ENCODE data around the gene AJAP1. TPM values are rescaled to one million over a fixed set of nuclear protein-coding genes. Genes with fewer than 3 reads are reported as not detected.
"Not testable (repeated sequence)": the region's sequence is repeated elsewhere in the genome, so short reads cannot be mapped to it uniquely, and the experiment has no call there.

AJAP1 gene
- total RNA-seq, 1 donor from 2014 or later: 0.46 TPM

- TF ChIP-seq CTCF (IDR thresholded peaks at IDR 0.05; ENCODE audit: unreplicated experiment): no peak
- Mint-ChIP-seq H3K9me3 (ENCODE audit: low read depth) (no peaks in the 10 kb centered on the region), H3K4me1 (ENCODE audit: low read depth) (peaks cover 3% of the 10 kb centered on the region), H3K36me3 (ENCODE audit: insufficient read depth) (no peaks in the 10 kb centered on the region), H3K4me3 (ENCODE audit: low read depth) (no peak overlapping the region), H3K27me3 (peaks cover 19% of the 10 kb centered on the region), H3K27ac (no peak overlapping the region)
- no peak for DNase-seq (ENCODE audit: low spot score, unreplicated experiment)
Observed at GRCh38 chr1:4617506-4617905, 36.9 kb upstream of the AJAP1 start.

- H3K27ac Mint-ChIP-seq; H3K36me3 Mint-ChIP-seq (ENCODE audit: insufficient read depth); H3K9me3 Mint-ChIP-seq (ENCODE audit: low read depth); H3K4me3 Mint-ChIP-seq (ENCODE audit: low read depth); DNase-seq (ENCODE audit: low spot score, unreplicated experiment); H3K4me1 Mint-ChIP-seq (ENCODE audit: low read depth): not testable (repeated sequence)
- H3K27me3 Mint-ChIP-seq: peaks cover 12% of the 10 kb centered on the region
Observed at GRCh38 chr1:4618827-4619226, 35.6 kb upstream of the AJAP1 start.

- no peak for DNase-seq (ENCODE audit: low spot score, unreplicated experiment)
- H3K27ac Mint-ChIP-seq: no peak overlapping the region
- no peaks in the 10 kb centered on the region for H3K36me3 Mint-ChIP-seq (ENCODE audit: insufficient read depth)
- peaks cover 4% of the 10 kb centered on the region for H3K27me3 Mint-ChIP-seq
- no peak overlapping the region for H3K4me3 Mint-ChIP-seq (ENCODE audit: low read depth)
- H3K4me1 Mint-ChIP-seq (ENCODE audit: low read depth): no peaks in the 10 kb centered on the region
- no peaks in the 10 kb centered on the region for H3K9me3 Mint-ChIP-seq (ENCODE audit: low read depth)
- TF ChIP-seq CTCF (IDR thresholded peaks at IDR 0.05; ENCODE audit: unreplicated experiment): no peak
Observed at GRCh38 chr1:4621646-4622045, 32.8 kb upstream of the AJAP1 start.

- Mint-ChIP-seq H3K27me3 (peaks cover 8% of the 10 kb centered on the region), H3K4me1 (ENCODE audit: low read depth) (no peaks in the 10 kb centered on the region), H3K27ac (no peak overlapping the region), H3K36me3 (ENCODE audit: insufficient read depth) (no peaks in the 10 kb centered on the region), H3K4me3 (ENCODE audit: low read depth) (no peak overlapping the region), H3K9me3 (ENCODE audit: low read depth) (no peaks in the 10 kb centered on the region)
- DNase-seq (ENCODE audit: low spot score, unreplicated experiment): no peak
- no peak for TF ChIP-seq CTCF (IDR thresholded peaks at IDR 0.05; ENCODE audit: unreplicated experiment)
Observed at GRCh38 chr1:4622821-4623220, 31.6 kb upstream of the AJAP1 start.

GRCh38 chr1:4624141-4624715 lies 30.2 kb upstream of the AJAP1 start:
- no peak overlapping the region for H3K4me3 Mint-ChIP-seq (ENCODE audit: low read depth)
- H3K27me3 Mint-ChIP-seq: peaks cover 15% of the 10 kb centered on the region
- no peaks in the 10 kb centered on the region for H3K36me3 Mint-ChIP-seq (ENCODE audit: insufficient read depth)

More at GRCh38 chr1:4624141-4624715, 30.2 kb upstream of the AJAP1 start:
- H3K27ac Mint-ChIP-seq: no peak overlapping the region
- no peak for TF ChIP-seq CTCF (IDR thresholded peaks at IDR 0.05; ENCODE audit: unreplicated experiment)
- no peaks in the 10 kb centered on the region for H3K9me3 Mint-ChIP-seq (ENCODE audit: low read depth)
- H3K4me1 Mint-ChIP-seq (ENCODE audit: low read depth): no peaks in the 10 kb centered on the region
- DNase-seq (ENCODE audit: low spot score, unreplicated experiment): no peak

All from progenitor cell of endocrine pancreas (in vitro differentiated cells).